Heart right ventricle (tissue), 16 donors: ENCODE results near the gene CD59. TPM values are rescaled to one million over a fixed set of nuclear protein-coding genes. Genes with fewer than 3 reads are reported as not detected.

ENCODE experiments used
- ATAC-seq, 8 donors: fragments of 200-7000 bp; cut with Tn5 transposase; one replicate each; pipeline ENCODE4 v1.9.1; 2020; ENCODE audit warnings: mild to moderate bottlenecking in 8 of 8, moderate library complexity in 8 of 8, moderate number of reproducible peaks in 1 of 8
- DNase-seq, 2 donors: peaks; one replicate each; pipeline ENCODE4 v3.0.0-alpha.2; 2020
- H3K27ac ChIP-seq, 10 donors: fragments of 200-600 bp; sonication (generic) in 2 of 10; one replicate each; pipeline versions ENCODE4 v1.5.0 to v1.8.0; 2020 to 2022; ENCODE audit warnings: mild to moderate bottlenecking in 3 of 10
- H3K27me3 ChIP-seq, 7 donors: fragments of 200-600 bp; one replicate each; pipeline ENCODE4 v1.8.0; 2021 to 2022; ENCODE audit warnings: mild to moderate bottlenecking in 2 of 7
- H3K36me3 ChIP-seq, 9 donors: fragments of 200-600 bp; sonication (generic) in 1 of 9; one replicate each; pipeline versions ENCODE4 v1.5.0 to v1.8.0; 2020 to 2022; ENCODE audit warnings: mild to moderate bottlenecking in 2 of 9
- H3K4me1 ChIP-seq, 9 donors: fragments of 200-600 bp; sonication (generic) in 1 of 9; one replicate each; pipeline versions ENCODE4 v1.5.0 to v1.8.0; 2020 to 2022; ENCODE audit warnings: mild to moderate bottlenecking in 4 of 9
- H3K4me3 ChIP-seq, 10 donors: fragments of 200-600 bp; sonication (generic) in 2 of 10; one replicate each; pipeline versions ENCODE4 v1.5.0 to v1.8.0; 2020 to 2022; ENCODE audit warnings: mild to moderate bottlenecking in 7 of 10, moderate library complexity in 2 of 10
- H3K9me3 ChIP-seq, 11 donors: fragments of 200-600 bp in 10 of 11; sonication (generic) in 2 of 11; one replicate each; pipeline versions ENCODE4 v1.5.0 to v1.8.0; 2013 to 2022; ENCODE audit warnings: mild to moderate bottlenecking in 2 of 11, control low read depth in 1 of 11, moderate library complexity in 1 of 11
- CTCF ChIP-seq, 9 donors: fragments of 200-600 bp; sonication (generic) in 2 of 9; IDR thresholded peaks; one replicate each; pipeline versions ENCODE4 v1.5.0 to v1.8.0; 2021 to 2022; ENCODE audit warnings: antibody characterized with exemption in 9 of 9, mild to moderate bottlenecking in 5 of 9, moderate library complexity in 1 of 9
- WGBS, 2 donors: extraction: QIAGEN DNeasy Blood & Tissue Kit; methylation state at CpG; one replicate each; pipeline ENCODE4 v1.1.7; 2013; ENCODE audit warnings: inconsistent platforms in 1 of 2; 5-methylcytosine and 5-hydroxymethylcytosine counted together
- intact Hi-C, 10 donors: fragments of 100-400 bp; cut with DNase I; formaldehyde crosslinking; loops; one replicate each; pipeline versions ENCODE4 v1.11.1 to v1.14.2; 2022
- polyA plus RNA-seq, 2 donors: library from polyadenylated mRNA; stranded (reverse); fragments of 200-250 nt; gene quantifications; one replicate each; pipeline ENCODE4 v1.2.3, GENCODE V29; 2013
- total RNA-seq, 10 donors: library from RNA; stranded (reverse); fragmentation: NEBNext Ultra II Directional in 3 of 10; extraction: Animal tissue kit (Norgen Biotek cat#: 25700) in 3 of 10; gene quantifications; one replicate each; pipeline versions ENCODE4 v1.2.1 to v1.2.4, GENCODE V29; 2021 to 2023
- donor health status: Arrhythmogenic right ventricular cardiomyopathy.
- donor health status: ischemic (EF 13 %, LVEDD 7.1; RV severe dilation, severe dysfunction).
- donor health status: healthy with polysubstance abuse.
- donor health status: DM: no; HTN: yes; CAD: no.
- donor health status: DM: no; HTN: no; CAD: no.
- donor health status: ischemic (EF 25% LVEDD 6.9; RV normal size, moderate dysfunction).
- donor health status: ischemic (EF 25% LVEDD 5.7; RV mildly dilated, moderate dysfunction).
- donor health status: healthy.
- donor health status: DM: yes; HTN: yes; CAD: no.
- donor health status: Ischemic cardiomyopathy.
- donor health status: ischemic (EF 35%, LVEDD 5.7; RV mildly dilated, moderate dysfunction).
- donor health status: nonischemic (EF 11% LVEDD 7.7; RV severe dilation, severe dysfunction).
- donor health status: DM: yes; HTN: yes; CAD: no.
- donor health status: PGD.
- donor health status: ischemic (EF 29% LVEDD 5.4; RV normal size, mild dysfunction).
- donor health status: nonischemic (EF 23%, LVEDD 6.1; RV moderate dilation, normal function).

Gene CD59
- total and polyA plus RNA-seq, 12 donors, result 120 to 1,261 (median 753) TPM

DNA sequence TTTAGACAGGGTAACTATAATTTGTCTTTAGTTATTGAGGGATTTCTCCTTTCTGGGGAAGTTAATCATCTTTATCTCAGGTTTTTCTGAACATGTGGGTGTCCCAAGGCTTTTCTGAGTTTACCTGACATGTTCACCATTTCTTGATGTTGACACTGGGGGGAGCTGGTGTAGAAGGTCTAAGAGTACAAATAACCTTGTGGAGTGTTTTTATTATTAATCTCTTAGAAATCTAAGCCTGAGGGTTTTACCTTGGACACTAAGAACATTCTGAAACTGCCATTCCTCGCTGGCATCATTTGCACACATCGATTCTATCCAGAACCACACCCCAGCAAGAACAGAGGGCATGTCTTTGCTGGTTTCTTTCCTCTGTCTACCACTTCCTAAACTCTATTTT lies 20.0 kb downstream of the CD59 start:
- ATAC-seq (peak in 3 of 8 donors; percentile 28 to 49 (median 45)), DNase-seq (no peak)
- peaks cover 0 to 100% (median 41%) of the 10 kb centered on the region in 9 donors for H3K36me3 ChIP-seq
- peaks cover 8 to 79% (median 65%) of the 10 kb centered on the region in 9 donors for H3K4me1 ChIP-seq
- intact Hi-C loops, result loop anchor here in 2 of 10 donors (2.0 to 10.0 kb wide), 2 partner anchors 21 to 451 kb away; partner anchors contain the start of gene CD59 (in 1 of the 2)
- peak in 7 of 9 donors; percentile 28 to 62 (median 52) for TF ChIP-seq CTCF (IDR thresholded peaks at IDR 0.05)
- no peaks in the 10 kb centered on the region for H3K9me3 ChIP-seq
- H3K27ac ChIP-seq, result peak overlapping the region; percentile 13 to 99 (median 66)
- H3K27me3 ChIP-seq, result no peaks in the 10 kb centered on the region
- WGBS, 2 donors, result 60 to 73% methylated on average over 2 of the region's 2 CpGs
- no peak overlapping the region for H3K4me3 ChIP-seq

DNA sequence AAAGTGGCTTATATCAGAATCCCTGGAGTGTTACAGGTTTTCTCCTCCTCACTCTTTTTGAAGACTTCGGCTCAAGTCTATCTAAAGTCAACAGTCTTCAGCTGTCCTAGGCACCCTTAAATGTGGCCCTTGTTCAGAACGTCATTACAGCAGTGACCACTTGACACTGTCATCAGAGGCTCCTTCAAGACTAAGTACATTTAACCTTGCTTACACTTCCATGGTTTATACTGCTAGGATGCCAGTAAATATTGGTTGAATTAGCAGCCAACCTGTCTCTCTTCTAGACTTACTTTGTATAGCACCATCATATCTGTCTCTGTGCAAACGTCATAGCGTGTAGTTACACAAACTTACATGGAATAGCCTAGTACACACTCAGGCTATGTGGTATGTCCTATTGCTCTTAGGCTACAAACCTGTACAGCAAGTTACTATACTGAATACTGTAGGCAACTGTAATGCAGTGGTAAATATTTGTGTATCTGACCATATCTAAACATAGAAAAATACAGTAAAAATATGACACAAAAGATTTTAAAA lies 22.3 kb downstream of the CD59 start:
- ATAC-seq, result peak in 3 of 8 donors; percentile 22 to 65 (median 59)
- peaks cover 10 to 68% (median 61%) of the 10 kb centered on the region in 9 donors for H3K4me1 ChIP-seq

DNA sequence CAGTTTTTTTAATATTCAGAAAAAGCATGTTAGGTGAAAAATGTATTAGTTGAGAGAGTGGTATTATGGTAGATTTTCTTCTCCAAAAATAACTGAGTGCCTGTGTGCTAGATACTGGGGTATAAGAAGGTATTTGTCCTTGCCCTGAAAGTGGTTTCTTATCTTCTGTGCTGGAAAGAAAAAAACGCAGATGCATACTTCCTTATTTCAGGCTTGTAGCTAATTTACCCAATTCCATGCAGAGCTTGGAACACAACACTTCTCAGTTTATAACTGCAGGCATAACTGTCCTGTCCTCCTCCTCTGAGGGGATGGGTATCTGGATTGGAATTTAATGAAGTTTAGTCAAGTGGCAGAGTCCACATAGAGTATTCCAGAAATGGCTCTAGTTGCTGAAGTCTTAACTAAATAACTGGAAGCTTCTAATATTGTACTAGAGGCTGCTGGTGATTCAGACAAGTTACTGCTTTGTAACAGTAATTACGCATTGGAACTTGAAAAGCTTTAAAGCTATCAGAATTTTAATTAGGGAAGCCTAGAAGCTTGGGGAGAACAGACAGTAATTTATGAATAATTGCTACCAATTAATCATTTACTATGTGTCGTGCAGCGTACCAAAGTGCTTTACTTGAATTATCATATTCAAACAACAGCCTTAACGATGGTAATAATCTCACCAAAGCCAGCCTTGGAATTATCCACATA lies 22.9 kb downstream of the CD59 start:
- no peak for DNase-seq
- Histone ChIP-seq H3K36me3 (peaks cover 0 to 100% (median 43%) of the 10 kb centered on the region in 9 donors), H3K4me3 (no peak overlapping the region), H3K27ac (peak overlapping the region in 9 of 10 donors; percentile 10 to 99 (median 33)), H3K27me3 (no peaks in the 10 kb centered on the region), H3K9me3 (no peaks in the 10 kb centered on the region), H3K4me1 (peaks cover 10 to 74% (median 67%) of the 10 kb centered on the region in 9 donors)
- ATAC-seq, result no peak
- intact Hi-C loops, result loop anchor here in 1 of 10 donors (10.0 kb wide), 1 partner anchor 449 kb away; no protein-coding TSS in a partner anchor
- TF ChIP-seq CTCF (IDR thresholded peaks at IDR 0.05), result no peak
- WGBS, 2 donors, result 67 to 68% methylated on average over 5 of the region's 5 CpGs

More for the DNA sequence above, 22.3 kb downstream of the CD59 start:
- no peak for DNase-seq
- Histone ChIP-seq H3K27ac (peak overlapping the region in 7 of 10 donors; percentile 12 to 99 (median 69)), H3K36me3 (peaks cover 0 to 100% (median 37%) of the 10 kb centered on the region in 9 donors), H3K4me3 (no peak overlapping the region), H3K9me3 (no peaks in the 10 kb centered on the region), H3K27me3 (no peaks in the 10 kb centered on the region)
- TF ChIP-seq CTCF (IDR thresholded peaks at IDR 0.05), result no peak
- intact Hi-C loops, result loop anchor here in 1 of 10 donors (10.0 kb wide), 1 partner anchor 449 kb away; no protein-coding TSS in a partner anchor
- 50 to 61% methylated on average over 4 of the region's 4 CpGs for WGBS, 2 donors

DNA sequence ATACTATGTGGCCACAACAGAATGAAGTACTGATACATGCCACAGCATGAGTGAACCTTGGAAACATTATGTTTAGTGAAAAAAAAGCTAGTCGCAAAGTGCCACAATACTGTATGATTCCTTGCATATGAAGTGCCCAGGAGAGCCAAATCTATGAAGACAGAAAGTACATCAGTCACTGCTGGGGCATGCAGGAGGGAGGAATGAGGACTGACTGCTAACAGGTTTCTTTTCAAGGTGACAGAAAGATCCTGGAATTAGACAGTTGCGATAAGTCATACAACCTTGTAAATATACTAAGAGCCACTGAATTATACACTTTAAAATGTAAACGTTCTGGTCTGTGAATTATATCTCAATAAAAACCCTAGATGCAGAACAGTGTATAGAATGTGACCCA lies 23.8 kb downstream of the CD59 start:
- DNase-seq (no peak), ATAC-seq (no peak)
- 83 to 89% methylated on average over 3 of the region's 3 CpGs for WGBS, 2 donors
- Histone ChIP-seq H3K27ac (peak overlapping the region in 4 of 10 donors; percentile 10 to 99 (median 68)), H3K27me3 (no peaks in the 10 kb centered on the region), H3K4me1 (peaks cover 11 to 80% (median 73%) of the 10 kb centered on the region in 9 donors), H3K36me3 (peaks cover 0 to 99% (median 40%) of the 10 kb centered on the region in 9 donors), H3K9me3 (no peaks in the 10 kb centered on the region), H3K4me3 (no peak overlapping the region)
- TF ChIP-seq CTCF (IDR thresholded peaks at IDR 0.05), result no peak
- intact Hi-C loops, result loop anchor here in 1 of 10 donors (10.0 kb wide), 1 partner anchor 448 kb away; no protein-coding TSS in a partner anchor
